Measurements from ENCODE around the gene TSN.

DNA sequence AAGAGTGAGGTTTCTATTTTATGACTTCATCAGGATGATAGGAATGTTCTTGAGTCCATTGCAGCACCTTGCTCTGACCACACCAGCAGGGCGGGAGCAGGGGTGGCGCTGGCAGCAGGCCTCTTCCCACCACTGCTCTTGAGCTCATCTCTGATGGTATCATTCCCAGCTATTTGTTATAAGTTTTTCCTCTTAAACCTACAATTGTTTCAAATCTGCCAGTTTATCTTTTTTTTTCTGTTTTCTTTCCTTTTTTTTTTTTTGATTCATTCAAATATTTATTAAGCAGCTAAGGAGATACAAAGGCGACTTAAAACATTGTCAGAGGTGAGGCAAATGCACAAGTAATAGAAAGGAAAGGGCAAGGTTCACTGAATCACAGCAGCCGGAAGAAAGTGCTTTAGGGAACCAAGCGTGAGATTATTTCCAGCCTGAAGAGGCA, 47.5 kb upstream of the TSN start:
- TF ChIP-seq CTCF (IDR thresholded peaks at IDR 0.05), result no peak
- no peak for TF ChIP-seq ZFX (IDR thresholded peaks at IDR 0.05; ENCODE audit: borderline replicate concordance)

Measured in 22Rv1 (cell line).